KOPT-K1 (cell line): ENCODE results near the gene SLC1A6.
"Not testable (repeated sequence)": the region's sequence is repeated elsewhere in the genome, so short reads cannot be mapped to it uniquely, and the experiment has no call there.

Source experiments
- H3K27ac ChIP-seq: fragments of 200-600 bp; sonication (generic); 2 replicates; pipeline ENCODE4 v1.5.1; 2016; ENCODE audit warnings: antibody characterized with exemption, mild to moderate bottlenecking, low read depth, low read length; ENCODE audit not compliant: poor library complexity, severe bottlenecking
- H3K36me3 ChIP-seq: fragments of 200-600 bp; sonication (generic); 2 replicates; pipeline ENCODE4 v1.5.1; 2017; ENCODE audit warnings: antibody characterized with exemption, mild to moderate bottlenecking, low read length, moderate library complexity; ENCODE audit not compliant: insufficient read depth
- H3K9me3 ChIP-seq: fragments of 200-600 bp; sonication (generic); 2 replicates; pipeline ENCODE4 v1.5.1; 2017; ENCODE audit warnings: antibody characterized with exemption, low read length, mild to moderate bottlenecking; ENCODE audit not compliant: insufficient read depth, poor library complexity, severe bottlenecking

Gene SLC1A6

DNA sequence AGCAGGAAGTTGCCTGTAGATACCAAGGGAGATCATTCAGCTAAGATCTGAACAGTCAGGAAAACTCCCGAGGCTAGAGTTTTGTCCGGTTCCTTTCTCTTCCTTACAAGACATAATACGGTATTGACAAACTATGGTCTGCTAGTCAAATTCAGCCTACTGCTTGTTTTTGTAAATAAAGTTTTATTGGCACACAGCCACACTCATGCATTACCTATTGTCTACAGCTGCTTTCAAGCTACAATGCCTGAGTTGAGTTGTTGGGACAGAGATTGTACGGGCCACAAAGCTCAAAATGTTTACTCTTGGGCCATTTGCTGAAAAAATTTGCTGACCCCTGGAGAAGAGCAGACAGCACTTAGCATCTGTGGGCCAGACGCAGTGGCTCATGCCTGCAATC, 2.5 kb downstream of the SLC1A6 start:
- Histone ChIP-seq H3K36me3 (no peaks in the 10 kb centered on the region), H3K27ac (no peak overlapping the region), H3K9me3 (no peaks in the 10 kb centered on the region)

DNA sequence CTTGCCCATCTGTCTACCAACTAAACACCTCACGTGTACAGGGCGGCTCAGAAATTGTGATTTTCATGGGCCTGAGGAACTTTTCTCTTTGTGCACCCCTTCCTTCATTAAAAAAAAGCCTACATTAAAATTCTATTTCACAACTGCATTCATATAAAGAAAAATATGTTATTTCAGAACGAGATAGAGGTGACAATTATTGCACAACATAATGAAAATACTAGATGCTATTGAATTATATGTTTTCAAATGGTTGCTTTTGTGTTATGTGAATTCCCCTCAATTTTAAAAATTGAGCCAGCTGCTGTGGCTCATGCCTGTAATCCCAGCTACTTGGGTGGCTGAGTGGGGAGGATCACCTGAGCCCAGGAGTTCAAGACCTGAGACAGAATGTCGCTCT, 5.2 kb downstream of the SLC1A6 start:
- Histone ChIP-seq H3K36me3 (no peaks in the 10 kb centered on the region), H3K27ac (no peak overlapping the region), H3K9me3 (no peaks in the 10 kb centered on the region)

- no peaks in the 10 kb centered on the region for H3K36me3 ChIP-seq
- H3K27ac ChIP-seq, result no peak overlapping the region
- H3K9me3 ChIP-seq, result no peaks in the 10 kb centered on the region
Observed at GRCh38 chr19:14972676-14973075, 7.0 kb downstream of the SLC1A6 start.

GRCh38 chr19:14971474-14971873, 8.2 kb downstream of the SLC1A6 start:
- no peaks in the 10 kb centered on the region for H3K36me3 ChIP-seq
- H3K9me3 ChIP-seq, result no peaks in the 10 kb centered on the region
- H3K27ac ChIP-seq, result no peak overlapping the region

- no peaks in the 10 kb centered on the region for H3K36me3 ChIP-seq
- H3K9me3 ChIP-seq, result no peaks in the 10 kb centered on the region
- H3K27ac ChIP-seq, result no peak overlapping the region
Observed at GRCh38 chr19:14968247-14968646, 11.4 kb downstream of the SLC1A6 start.

DNA sequence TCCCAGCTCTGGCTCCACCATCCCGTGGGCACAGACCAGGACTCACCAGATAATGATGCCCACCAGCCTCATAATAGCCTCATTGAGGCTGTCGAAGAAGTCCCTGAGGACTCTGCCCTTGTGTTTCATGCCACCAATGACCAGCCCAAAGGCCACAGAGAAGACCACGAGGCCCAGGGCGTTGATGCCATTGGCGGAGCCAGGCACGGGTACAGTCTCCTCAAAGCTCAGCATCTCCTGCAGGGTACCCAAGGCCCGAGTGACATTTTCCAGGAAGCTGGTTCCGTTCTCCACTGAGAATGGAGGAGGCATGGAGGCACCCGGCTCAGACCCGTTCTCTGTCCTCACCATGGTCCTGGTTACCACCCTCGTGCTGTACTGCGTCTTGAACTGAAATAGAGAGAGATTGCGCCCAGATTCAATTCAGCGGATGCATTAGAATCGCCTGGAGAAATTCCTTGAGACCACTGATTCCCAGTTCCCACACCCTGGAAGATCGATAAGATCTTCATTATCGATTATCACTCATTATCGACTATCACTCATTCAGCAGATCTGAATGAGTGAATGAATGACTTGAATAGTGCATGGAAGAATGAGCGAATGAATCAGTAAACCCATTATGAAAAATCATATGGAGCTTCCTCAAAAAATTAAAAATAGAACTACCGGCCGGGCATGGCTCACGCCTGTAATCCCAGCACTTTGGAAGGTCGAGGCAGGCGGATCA, 17.5 kb downstream of the SLC1A6 start:
- H3K36me3 ChIP-seq, result no peaks in the 10 kb centered on the region
- no peak overlapping the region for H3K27ac ChIP-seq
- peaks cover 18% of the 10 kb centered on the region for H3K9me3 ChIP-seq

DNA sequence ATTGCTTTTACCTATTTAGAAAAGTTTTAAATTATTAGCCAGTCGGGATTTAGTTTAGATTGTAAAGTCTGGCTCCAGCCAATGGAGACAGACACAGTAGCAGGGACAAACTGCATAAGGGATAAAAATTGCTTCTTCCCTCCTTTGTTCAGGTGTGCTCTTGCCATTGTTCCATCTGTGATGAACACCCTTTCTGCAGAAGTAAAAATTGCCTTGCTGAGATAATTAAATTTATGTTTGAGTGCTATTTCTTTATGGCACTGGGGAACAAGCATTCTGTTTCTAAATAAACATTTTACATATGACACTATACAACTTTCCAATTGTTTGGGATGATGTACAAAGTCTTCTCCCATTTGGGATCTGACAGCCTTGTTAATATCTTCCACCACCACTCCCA, 20.4 kb downstream of the SLC1A6 start:
- Histone ChIP-seq H3K27ac (no peak overlapping the region), H3K36me3 (no peaks in the 10 kb centered on the region), H3K9me3 (peaks cover 18% of the 10 kb centered on the region)

- H3K27ac ChIP-seq, result no peak overlapping the region
- H3K36me3 ChIP-seq, result no peaks in the 10 kb centered on the region
- H3K9me3 ChIP-seq, result peaks cover 18% of the 10 kb centered on the region
Observed at GRCh38 chr19:14957464-14957863, 22.2 kb downstream of the SLC1A6 start.

- Histone ChIP-seq H3K27ac (no peak overlapping the region), H3K36me3 (no peaks in the 10 kb centered on the region), H3K9me3 (peaks cover 12% of the 10 kb centered on the region)
Observed at GRCh38 chr19:14954071-14954655, 25.5 kb downstream of the SLC1A6 start.

GRCh38 chr19:14952767-14953166, 26.9 kb downstream of the SLC1A6 start:
- Histone ChIP-seq H3K27ac (no peak overlapping the region), H3K36me3 (no peaks in the 10 kb centered on the region), H3K9me3 (peaks cover 4% of the 10 kb centered on the region)

GRCh38 chr19:14950421-14950820, 29.2 kb downstream of the SLC1A6 start:
- no peak overlapping the region for H3K27ac ChIP-seq
- H3K9me3 ChIP-seq, result no peaks in the 10 kb centered on the region
- no peaks in the 10 kb centered on the region for H3K36me3 ChIP-seq

- Histone ChIP-seq H3K9me3 (no peaks in the 10 kb centered on the region), H3K27ac (no peak overlapping the region), H3K36me3 (no peaks in the 10 kb centered on the region)
Observed at GRCh38 chr19:14949876-14950275, 29.8 kb downstream of the SLC1A6 start.

DNA sequence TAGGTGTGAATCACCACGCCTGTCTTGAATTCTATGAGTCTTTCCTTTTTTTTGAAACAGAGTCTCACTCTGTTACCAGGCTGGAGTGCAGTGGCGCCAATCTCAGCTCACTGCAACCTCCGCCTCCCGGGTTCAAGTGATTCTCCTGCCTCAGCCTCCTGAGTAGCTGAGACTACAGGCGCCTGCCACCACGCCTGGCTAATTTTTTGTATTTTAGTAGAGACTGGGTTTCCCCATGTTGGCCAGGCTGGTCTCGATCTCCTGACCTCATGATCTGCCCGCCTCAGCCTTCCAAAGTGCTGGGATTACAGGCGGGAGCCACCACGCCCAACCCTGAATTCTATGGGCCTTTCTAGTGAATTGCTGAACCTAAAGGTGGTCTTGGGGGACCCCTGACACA, 30.3 kb downstream of the SLC1A6 start:
- H3K36me3 ChIP-seq, H3K27ac ChIP-seq, H3K9me3 ChIP-seq: not testable (repeated sequence)

DNA sequence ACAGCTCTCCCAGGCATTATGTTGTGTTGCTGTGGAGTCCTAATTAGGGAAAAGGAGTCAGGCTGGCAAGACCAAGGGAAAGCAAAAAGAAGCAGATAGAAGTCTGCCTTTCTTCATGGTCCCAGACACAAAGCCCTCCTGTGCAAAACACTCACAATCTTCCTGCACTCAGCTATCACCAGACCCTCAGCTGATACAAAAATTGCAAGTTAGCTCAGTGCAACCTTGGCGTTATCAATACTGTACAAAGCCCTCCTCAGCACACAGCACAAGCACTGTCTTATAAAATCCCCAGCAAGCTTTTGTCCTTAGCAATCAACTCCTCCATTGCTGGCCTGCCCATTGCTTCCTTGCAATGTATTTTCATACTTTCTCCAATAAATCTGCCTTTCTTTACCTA, 35.2 kb downstream of the SLC1A6 start:
- H3K27ac ChIP-seq, result no peak overlapping the region
- no peaks in the 10 kb centered on the region for H3K9me3 ChIP-seq

DNA sequence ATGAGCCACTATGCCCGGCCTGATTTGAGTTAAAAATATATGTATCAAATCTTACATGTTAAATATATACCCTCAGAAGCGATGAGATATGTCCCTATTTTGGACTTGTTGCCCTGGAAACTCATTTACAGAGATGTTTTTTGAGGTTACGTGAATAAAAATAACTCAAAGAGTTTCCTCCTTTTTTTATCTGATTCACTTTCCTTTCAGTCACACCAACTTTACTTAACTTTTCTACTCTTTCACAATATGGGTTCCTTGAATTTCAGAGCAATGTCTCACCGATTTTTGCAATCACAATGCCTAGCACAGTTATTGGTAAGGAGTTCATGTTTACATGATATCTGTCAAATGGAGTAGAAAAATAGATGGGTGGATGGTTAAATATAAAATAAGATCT, 36.1 kb downstream of the SLC1A6 start:
- Histone ChIP-seq H3K27ac (no peak overlapping the region), H3K9me3 (no peaks in the 10 kb centered on the region), H3K36me3 (no peaks in the 10 kb centered on the region)

More for the DNA sequence above, 35.2 kb downstream of the SLC1A6 start:
- no peaks in the 10 kb centered on the region for H3K36me3 ChIP-seq

- H3K36me3 ChIP-seq, result no peaks in the 10 kb centered on the region
- no peak within 1 kb of the TSS for H3K27ac ChIP-seq
- H3K9me3 ChIP-seq, result no peaks in the 10 kb centered on the region
Observed at GRCh38 chr19:14941189-14941588, 38.5 kb downstream of the SLC1A6 start, which contains the start of gene OR7C2. OR7C2 (plus strand) TSS chr19:14941489; CDS start chr19:14941489, 0 bp downstream.
